HG02943 (cell line): ENCODE data around the gene CSPG5.

Source experiments
- ATAC-seq: cut with Tn5 transposase; IDR thresholded peaks from one replicate; pipeline ENCODE4 v1.9.1; 2021; ENCODE audit warnings: mild to moderate bottlenecking, low read depth, moderate library complexity; ENCODE audit not compliant: unreplicated experiment

The CSPG5 gene

GRCh38 chr3:47578691-47579632, at the start of gene CSPG5:
Gene CSPG5 (minus strand): TSS chr3:47578865. CDS start chr3:47578693, 172 bp downstream.
- ATAC-seq = no peak

DNA sequence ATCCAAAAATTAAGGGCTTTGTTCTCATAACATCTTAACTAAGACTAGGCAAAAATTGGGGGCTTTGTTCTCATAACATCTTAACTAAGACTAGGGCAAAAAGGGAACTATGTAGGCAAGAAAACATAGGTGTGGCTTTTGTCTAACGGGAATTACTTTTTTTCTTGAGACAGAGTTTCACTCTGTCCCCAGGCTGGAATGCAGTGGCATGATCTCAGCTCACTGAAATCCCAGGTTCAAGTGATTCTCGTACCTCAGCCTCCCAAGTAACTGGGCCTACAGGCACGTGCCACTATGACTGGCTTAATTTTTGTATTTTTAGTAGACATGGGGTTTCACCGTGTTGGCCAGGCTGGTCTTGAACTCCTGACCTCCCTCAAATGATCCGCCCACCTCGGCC, 49.8 kb upstream of the CSPG5 start:
- ATAC-seq = no peak

GRCh38 chr3:47622671-47623461, 44.2 kb upstream of the CSPG5 start:
- ATAC-seq = no peak

- ATAC-seq = no peak
Observed at GRCh38 chr3:47617086-47618010, 38.7 kb upstream of the CSPG5 start.

- no peak for ATAC-seq
Observed at GRCh38 chr3:47614788-47615187, 36.1 kb upstream of the CSPG5 start.

DNA sequence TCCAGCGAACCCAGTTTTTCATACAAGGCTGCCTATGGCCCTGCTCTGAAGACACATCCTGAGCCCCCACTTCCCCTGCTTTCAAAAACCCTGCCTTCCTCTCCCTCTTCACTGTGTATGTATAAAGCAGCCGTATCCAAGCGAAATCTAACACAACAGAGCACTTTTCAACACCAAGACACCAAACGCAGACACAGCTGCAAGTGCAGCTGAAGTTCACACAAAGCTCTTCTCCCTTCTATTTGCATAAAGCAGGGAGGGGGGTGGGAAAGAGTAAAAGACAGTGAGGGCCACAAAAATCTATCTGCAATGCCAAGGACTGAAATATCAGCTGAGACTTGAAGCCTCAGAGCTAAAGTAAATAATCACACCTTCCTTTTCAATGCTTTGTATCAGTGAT, 35.1 kb upstream of the CSPG5 start:
- ATAC-seq = no peak

- ATAC-seq = no peak
Observed at GRCh38 chr3:47612879-47613278, 34.2 kb upstream of the CSPG5 start.

- no peak for ATAC-seq
Observed at GRCh38 chr3:47612178-47612577, 33.5 kb upstream of the CSPG5 start.

- no peak for ATAC-seq
Observed at GRCh38 chr3:47611576-47611975, 32.9 kb upstream of the CSPG5 start.

- no peak for ATAC-seq
Observed at GRCh38 chr3:47610583-47610982, 31.9 kb upstream of the CSPG5 start.

- ATAC-seq = no peak
Observed at GRCh38 chr3:47607335-47607734, 28.7 kb upstream of the CSPG5 start.

DNA sequence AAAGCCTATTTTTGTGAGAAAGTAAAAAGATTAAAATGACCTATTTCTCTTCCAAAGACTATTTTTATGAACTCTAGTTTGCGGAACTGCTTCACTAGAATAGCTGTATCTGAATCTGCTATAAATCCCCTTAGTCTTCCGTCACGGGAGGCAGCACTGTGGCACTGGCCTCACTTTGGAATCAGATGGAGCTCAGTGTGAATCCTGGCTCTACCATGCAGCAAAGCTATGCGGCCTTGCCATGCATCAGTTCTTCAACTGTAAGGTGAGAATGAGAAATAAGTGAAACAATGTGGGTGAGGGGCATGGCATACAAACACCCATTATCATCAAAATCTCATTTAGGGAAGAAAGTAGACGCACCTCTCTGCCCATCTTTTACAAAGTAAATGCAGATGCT, 27.5 kb upstream of the CSPG5 start:
- ATAC-seq = no peak

DNA sequence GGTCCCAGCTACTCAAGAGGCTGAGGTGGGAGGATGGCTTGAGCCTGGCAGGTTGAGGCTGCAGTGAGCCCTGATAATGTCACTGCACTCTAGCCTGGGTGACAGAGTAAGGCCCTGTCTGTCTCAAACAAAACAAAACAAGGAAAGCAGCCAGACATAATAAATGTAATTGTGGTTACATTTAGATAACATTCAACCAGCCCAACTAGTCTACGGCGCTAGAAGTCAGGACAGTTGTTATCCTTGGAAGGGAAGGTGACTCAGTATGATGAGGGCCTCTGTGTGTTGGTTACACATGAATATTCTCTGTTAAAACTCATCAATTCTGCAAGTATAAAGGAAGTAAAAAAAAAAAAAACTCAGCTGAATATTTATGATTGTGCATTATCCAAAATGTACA, 27.0 kb upstream of the CSPG5 start:
- ATAC-seq = no peak

GRCh38 chr3:47604145-47604544, 25.5 kb upstream of the CSPG5 start:
- ATAC-seq = no peak

DNA sequence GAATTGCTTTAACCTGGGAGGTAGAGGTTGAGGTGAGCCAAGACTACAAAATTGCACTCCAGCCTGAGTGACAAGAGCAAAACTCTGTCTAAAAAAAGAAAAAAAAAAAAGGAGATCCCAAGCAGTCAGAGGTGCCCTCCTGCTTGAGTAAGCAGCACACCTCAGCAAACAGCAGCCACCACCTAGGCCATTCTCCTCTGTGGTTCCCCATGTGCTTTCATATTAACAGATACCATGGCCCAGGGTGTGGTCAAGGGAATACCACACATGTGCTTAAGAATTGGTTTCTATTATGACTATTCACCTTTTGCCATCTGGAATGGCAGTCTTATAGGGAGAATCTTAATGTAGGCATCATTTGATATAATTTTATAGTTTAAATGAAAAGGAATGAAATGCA, 24.7 kb upstream of the CSPG5 start:
- ATAC-seq = no peak

DNA sequence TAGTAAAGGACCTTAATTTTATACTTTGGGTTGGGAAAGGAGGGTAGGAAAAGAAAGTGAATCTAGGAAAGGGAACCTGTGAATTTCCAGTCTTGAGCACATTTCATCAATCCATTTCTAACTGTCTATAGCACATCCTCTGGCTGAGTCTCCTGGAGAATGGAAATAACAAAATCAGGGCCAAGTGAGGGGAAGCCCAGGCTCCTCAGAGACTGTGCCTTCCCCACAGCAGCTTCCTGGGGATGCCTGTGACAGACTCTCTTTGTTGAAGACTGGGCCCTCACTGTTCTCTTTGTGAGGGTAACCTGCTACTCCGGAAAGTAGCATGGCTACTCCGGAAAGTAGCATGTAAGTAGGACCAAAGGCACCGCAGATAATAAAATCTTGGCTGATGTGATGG, 22.6 kb upstream of the CSPG5 start:
- ATAC-seq = no peak

GRCh38 chr3:47594792-47595191, 16.1 kb upstream of the CSPG5 start:
- ATAC-seq = no peak

DNA sequence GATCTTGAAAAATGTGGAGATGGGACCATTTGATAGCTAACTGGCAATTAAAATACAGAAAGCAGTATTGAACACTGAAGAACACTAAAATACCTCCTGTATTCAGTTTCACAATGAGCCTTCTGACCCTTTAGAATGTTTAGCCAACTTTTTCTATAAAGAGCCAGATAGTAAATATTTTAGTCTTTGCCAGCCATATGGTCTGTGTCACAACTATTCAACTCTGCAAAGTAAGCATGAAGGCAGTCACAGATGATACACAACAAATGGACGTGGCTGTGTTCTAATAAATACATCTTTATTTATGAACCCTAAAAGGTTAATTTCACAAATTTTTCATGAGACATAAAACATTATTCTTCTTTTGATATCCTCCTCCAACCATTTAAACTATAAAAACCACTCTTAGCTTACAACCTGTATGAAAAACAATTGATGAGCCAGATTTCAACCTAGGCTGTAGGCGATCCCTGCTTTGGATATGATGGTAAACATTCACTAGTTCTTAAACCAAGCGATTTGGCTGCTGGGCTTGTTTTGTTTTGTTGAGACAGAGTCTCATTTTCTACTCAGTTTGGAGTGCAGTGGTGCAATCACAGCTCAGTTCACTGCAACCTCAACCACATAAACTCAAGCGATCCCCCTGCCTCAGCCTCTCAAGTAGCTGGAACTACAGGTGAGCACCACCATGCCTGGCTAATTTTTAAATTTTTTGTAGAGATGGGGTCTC, 13.6 kb upstream of the CSPG5 start:
- ATAC-seq = no peak

- no peak for ATAC-seq
Observed at GRCh38 chr3:47590216-47590615, 11.6 kb upstream of the CSPG5 start.

- no peak for ATAC-seq
Observed at GRCh38 chr3:47588587-47588986, 9.9 kb upstream of the CSPG5 start.
